ENCODE data around the gene AFF2.

The AFF2 gene

GRCh38 chrX:148871422-148872160 is 371.2 kb downstream of the AFF2 start:
- TF ChIP-seq CTCF (conservative IDR thresholded peaks at IDR 0.05), result no peak
- no peak overlapping the region for H3K27ac ChIP-seq

GRCh38 chrX:148872161-148872535 is 371.7 kb downstream of the AFF2 start:
- no peak for TF ChIP-seq CTCF (conservative IDR thresholded peaks at IDR 0.05)
- H3K27ac ChIP-seq, result no peak overlapping the region

- no peak overlapping the region for H3K27ac ChIP-seq
- no peak for TF ChIP-seq CTCF (conservative IDR thresholded peaks at IDR 0.05)
Measured at GRCh38 chrX:148872881-148873280, 372.5 kb downstream of the AFF2 start.

GRCh38 chrX:148874636-148875246 is 374.3 kb downstream of the AFF2 start:
- no peak for TF ChIP-seq CTCF (conservative IDR thresholded peaks at IDR 0.05)
- H3K27ac ChIP-seq, result no peak overlapping the region

GRCh38 chrX:148878371-148878770 is 378.0 kb downstream of the AFF2 start:
- no peak for TF ChIP-seq CTCF (conservative IDR thresholded peaks at IDR 0.05)
- no peak overlapping the region for H3K27ac ChIP-seq

- peak; percentile 59 for TF ChIP-seq CTCF (conservative IDR thresholded peaks at IDR 0.05)
- no peak overlapping the region for H3K27ac ChIP-seq
Measured at GRCh38 chrX:148885203-148885602, 384.8 kb downstream of the AFF2 start.

GRCh38 chrX:148893395-148893794 is 393.0 kb downstream of the AFF2 start:
- no peak overlapping the region for H3K27ac ChIP-seq
- TF ChIP-seq CTCF (conservative IDR thresholded peaks at IDR 0.05), result no peak
